ENCODE data around the gene ELAVL3.

ELAVL3 gene

DNA sequence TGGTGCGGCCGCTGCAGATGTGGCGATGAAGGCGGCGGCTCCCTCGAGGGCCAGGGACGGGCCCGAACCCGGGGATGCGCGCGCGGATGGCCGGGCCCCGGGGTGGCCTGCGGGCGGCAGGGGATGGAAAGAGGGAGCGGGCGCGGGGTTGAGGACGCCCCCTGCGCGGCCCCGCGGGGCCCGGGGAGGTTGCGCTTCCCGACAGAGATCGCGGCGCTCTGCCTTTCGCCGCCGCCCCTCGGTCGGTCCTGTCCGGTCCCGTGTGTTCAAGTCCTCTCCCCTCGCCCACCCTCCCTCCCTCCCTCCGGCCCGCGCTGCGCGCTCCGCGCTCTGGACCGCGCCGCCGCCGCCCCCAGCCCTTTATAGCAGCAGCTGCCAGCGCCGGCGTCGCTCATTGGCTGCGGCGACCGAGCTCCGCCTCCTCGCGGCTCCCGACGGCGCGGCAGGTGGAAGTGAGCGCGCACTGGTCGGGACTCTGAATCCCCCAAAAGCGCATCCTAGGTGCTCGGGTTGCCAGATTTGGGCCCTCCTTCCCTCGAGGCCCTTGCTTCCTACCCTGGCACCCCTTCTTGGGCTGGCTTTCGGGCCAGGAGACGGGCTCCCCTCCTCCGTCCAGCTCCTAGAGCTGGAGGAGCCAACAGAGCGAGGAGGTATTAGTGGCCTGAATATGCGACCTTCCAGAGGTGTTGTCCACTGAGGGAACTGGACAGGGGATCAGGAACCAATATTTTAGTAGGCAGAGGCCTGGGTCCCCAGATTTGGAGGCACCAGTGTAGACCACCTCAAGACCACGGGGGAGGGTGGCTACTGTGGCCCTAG is at the start of gene ELAVL3:
ELAVL3 (minus strand) TSS at position 332 of the 819 bp plus-strand sequence. CDS start 438 bp downstream, outside the sequence.
- no peak for DNase-seq
- no peak for TF ChIP-seq POLR2A (IDR thresholded peaks at IDR 0.05; ENCODE audit: low read length)
- no peak for TF ChIP-seq GATA1 (IDR thresholded peaks at IDR 0.05; ENCODE audit: low read depth, low read length)

DNA sequence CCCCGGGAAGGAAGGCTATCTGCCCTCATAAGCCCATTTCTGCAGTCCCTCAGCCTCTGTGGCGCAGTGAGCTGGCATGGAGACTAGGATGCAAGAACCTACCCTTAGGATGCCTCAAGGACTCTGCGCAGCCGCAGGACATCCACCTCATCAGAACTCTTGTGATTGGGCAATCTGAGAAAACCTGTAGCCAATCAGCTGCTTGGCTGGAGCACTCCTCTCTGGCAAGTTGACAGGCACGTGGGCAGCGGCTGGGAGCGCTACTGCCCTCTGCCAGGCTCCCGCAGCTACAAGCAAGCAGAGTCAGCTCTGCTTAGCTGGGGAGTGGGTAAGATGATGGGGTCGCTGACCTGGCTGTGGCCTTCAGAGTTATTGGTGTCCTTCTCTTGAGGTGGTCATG is 49.6 kb upstream of the ELAVL3 start:
- peak; percentile 84 to 89 for DNase-seq
- no peak for TF ChIP-seq POLR2A (IDR thresholded peaks at IDR 0.05; ENCODE audit: low read length)
- no peak for TF ChIP-seq GATA1 (IDR thresholded peaks at IDR 0.05; ENCODE audit: low read depth, low read length)

DNA sequence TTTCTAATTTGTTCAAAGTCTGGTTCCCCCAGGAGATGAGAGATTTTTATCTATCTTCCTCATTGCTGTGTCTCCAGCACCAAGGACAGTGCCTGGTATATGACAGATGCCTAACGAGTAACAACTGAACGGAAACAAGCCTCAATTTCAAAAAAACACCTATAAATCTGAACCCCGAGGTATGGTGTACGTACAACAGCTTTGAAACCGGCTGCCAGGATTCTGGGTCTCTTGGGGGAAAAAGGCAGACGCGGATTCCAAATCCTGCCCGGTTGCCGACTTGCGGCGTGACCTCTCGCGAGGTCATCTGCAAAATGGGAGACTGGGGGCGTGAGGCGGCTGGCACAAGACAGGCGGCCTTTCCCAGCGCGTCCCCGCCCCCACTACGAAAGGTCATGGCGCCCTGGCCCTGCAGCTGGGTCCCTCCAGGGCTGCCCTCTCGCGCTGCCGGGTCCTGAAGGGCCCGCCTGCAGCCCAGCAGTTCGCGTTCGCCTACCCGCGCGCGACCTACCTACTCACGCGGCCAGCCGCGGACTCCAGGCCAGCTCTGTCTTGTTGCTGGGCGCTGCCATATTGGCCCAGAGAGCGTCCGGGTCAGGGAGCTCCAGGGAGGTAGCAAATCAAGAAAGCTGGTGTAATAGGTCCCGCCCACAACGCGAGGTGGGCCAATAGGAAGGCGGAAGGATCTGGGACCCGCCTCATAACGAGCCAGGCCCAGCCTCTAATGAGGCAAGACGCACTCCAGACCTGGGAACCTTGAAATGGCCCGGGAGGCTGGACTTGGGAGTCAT is 47.9 kb upstream of the ELAVL3 start, which contains the start of gene ECSIT:
ECSIT (minus strand) TSS at position 584 of the 791 bp plus-strand sequence. CDS start 9,964 bp downstream, outside the sequence.
- peak; percentile 97 for DNase-seq
- TF ChIP-seq GATA1 (IDR thresholded peaks at IDR 0.05; ENCODE audit: low read depth, low read length) (no peak), POLR2A (IDR thresholded peaks at IDR 0.05; ENCODE audit: low read length) (peak; percentile 55)

DNA sequence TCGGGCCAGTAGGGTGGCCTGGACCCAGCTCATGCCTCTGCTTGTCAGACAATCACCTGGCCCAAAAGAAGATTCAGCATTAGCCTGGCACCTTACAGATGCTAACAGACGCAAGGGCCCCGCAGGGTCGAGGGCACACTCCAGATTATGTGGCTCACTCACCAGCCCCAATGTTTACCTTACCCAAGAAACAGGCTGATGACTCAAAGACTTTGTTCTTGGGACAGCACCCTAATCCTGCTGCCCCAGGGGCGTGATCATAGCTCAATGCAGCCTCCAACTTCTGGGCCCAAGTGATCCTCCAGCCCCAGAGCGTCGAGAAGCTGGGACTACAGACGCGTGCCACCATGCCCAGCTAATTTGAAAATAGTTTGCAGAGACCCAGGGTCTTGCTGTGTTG is 38.3 kb upstream of the ELAVL3 start:
- no peak for DNase-seq
- no peak for TF ChIP-seq POLR2A (IDR thresholded peaks at IDR 0.05; ENCODE audit: low read length)
- TF ChIP-seq GATA1 (IDR thresholded peaks at IDR 0.05; ENCODE audit: low read depth, low read length), result no peak

DNA sequence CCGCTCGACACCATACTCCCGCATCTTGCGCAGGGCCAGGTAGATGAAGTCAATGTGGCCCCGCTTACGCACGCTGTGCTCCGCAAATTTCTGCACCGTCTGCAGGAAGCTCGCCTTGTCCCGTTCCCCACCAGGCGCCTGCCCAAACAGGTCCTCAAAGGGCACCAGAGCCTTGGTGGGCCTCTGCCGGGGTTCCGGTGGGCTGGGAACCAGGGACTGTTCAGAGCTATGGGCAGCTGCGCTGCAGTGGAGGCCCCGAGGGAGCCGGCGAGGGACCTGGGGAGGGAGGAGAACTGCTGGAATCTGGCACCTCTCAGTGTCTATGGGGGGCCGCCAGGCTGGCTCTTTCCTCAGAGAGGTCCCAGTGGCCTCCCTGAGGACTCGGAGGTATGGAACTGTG is 33.1 kb upstream of the ELAVL3 start:
- no peak for DNase-seq
- TF ChIP-seq GATA1 (IDR thresholded peaks at IDR 0.05; ENCODE audit: low read depth, low read length), result no peak
- no peak for TF ChIP-seq POLR2A (IDR thresholded peaks at IDR 0.05; ENCODE audit: low read length)

DNA sequence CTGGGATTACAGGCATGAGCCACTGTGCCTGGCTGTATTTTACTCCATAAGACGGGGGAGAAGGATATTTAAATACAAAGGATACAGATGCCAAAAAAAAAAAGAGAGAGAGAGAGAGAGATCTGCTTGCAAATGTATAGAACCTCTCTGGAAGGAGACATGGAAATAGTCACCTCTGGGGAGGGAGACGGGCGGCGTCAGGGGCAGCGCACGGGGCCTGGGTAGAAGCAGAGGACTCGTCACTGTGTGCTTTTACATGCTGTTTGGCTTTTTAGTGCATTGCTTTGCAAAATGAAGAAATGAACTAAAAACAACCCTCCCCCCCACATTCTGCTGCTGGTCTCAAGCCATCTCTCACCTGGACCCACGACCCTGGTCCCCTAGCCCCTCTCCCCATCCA is 29.6 kb upstream of the ELAVL3 start:
- DNase-seq, result no peak
- TF ChIP-seq GATA1 (IDR thresholded peaks at IDR 0.05; ENCODE audit: low read depth, low read length) (no peak), POLR2A (IDR thresholded peaks at IDR 0.05; ENCODE audit: low read length) (no peak)

DNA sequence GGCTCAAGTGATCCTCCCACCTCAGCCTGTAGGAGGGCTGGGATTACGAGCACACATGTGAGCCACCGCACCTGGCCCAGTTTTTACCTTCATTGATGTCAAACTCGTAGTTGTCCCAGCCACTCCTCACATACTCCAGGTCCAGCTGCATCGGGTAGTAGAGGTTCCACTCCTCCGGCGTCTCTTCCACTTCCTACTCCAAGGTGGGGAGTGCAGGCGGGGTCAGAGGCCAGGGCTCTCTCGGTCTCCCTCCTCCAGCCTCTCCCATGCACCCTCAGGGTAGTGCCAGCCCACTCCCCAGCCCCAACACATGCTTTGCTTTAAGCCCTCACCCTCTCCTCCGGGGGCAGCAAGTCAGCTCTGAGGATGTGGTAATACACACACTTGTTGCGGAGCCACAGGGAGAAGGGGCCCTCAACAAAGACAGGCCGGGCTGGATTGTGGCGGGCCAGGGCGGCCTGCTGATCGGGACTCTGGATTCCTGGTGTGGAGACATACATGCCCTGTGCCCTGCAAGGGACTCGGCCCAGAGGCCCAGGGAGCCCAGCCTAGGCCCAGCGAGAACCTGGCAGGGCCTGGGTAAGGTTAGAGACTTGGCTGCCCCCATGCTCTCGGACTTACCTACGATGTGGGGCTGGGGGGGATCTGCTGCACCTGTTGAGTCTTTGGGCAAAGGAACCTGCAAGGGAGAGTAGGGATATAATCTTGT is 26.7 kb upstream of the ELAVL3 start:
- no peak for TF ChIP-seq GATA1 (IDR thresholded peaks at IDR 0.05; ENCODE audit: low read depth, low read length)
- no peak for TF ChIP-seq POLR2A (IDR thresholded peaks at IDR 0.05; ENCODE audit: low read length)
- no peak for DNase-seq

DNA sequence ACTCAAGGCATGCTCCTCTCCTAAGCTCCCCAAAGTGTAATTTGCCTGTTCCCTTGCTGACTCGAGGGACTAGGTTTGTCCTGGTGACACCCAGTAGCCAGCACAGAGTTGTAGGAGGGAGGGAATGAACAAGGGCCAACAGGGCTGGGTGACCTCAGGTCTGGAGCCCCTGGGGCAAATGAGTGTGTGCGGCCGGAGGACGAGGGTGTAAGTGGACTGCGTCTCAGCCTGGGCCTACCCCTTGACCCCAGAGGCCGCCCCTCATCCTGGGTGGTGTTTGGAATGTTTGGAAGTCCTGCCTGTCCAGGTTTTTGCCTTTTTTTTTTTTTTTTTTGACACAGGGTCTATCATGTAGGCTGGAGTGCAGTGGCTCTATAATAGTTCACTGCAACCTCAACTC is 26.1 kb upstream of the ELAVL3 start:
- TF ChIP-seq POLR2A (IDR thresholded peaks at IDR 0.05; ENCODE audit: low read length), result no peak
- TF ChIP-seq GATA1 (IDR thresholded peaks at IDR 0.05; ENCODE audit: low read depth, low read length), result no peak
- DNase-seq, result no peak

DNA sequence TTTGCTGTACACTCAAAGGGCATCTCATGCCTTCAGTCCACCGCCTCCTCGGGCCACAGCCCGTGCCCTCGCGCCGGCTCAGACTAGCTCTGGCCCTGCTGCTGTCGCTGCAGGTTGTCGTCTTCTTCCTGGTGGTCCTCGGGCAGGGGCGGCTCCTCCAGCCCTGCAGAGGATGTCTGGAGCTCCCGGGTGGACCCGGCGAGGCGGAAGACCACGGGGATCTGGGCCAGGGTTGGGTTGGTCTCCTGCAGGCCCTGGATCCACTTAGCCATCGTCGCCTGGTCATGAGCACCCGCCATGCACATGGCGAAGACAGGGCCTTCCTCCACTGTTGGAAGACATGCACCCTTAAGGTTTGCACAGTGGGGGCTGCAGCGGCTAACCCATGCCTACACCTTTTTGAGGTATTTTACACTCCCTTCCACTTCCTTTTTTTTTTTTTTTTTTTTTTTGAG is 25.3 kb upstream of the ELAVL3 start:
- TF ChIP-seq POLR2A (IDR thresholded peaks at IDR 0.05; ENCODE audit: low read length) (no peak), GATA1 (IDR thresholded peaks at IDR 0.05; ENCODE audit: low read depth, low read length) (no peak)
- no peak for DNase-seq

DNA sequence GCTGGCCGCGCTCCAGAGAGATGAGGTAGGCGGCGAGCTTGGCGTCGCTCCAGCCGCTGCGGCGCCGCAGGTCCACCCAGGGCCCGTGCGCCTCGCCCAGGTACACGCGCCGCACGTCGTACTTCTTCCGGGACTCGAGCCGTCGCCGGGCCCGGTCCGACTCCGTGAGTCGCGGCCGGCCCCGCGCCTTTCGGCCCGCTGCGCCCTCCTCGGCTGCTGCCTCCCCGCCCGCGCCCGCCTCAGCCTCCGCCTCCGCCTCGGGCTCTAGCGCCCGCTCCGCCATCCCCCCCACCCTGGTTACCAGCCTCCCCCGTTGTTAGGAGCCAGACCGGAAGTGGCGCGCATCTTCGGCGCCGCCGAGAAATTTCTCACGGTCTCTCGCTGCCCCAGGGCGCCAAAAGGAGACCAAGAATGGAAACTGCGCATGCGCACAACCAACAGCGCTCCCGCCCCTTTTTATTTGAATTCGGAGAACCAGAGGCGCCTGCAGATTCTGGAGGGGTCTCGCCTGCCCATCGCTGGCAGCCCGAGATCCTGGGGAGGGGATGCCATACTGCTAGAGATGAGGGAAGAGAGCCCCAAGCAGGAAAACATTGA is 24.8 kb upstream of the ELAVL3 start, which contains the start of gene ZNF653:
ZNF653 (minus strand) TSS at position 336 of the 597 bp plus-strand sequence; CDS start at position 283, 53 bp downstream.
- peak; percentile 96 to 97 for DNase-seq
- no peak for TF ChIP-seq GATA1 (IDR thresholded peaks at IDR 0.05; ENCODE audit: low read depth, low read length)
- TF ChIP-seq POLR2A (IDR thresholded peaks at IDR 0.05; ENCODE audit: low read length), result peak; percentile 64

DNA sequence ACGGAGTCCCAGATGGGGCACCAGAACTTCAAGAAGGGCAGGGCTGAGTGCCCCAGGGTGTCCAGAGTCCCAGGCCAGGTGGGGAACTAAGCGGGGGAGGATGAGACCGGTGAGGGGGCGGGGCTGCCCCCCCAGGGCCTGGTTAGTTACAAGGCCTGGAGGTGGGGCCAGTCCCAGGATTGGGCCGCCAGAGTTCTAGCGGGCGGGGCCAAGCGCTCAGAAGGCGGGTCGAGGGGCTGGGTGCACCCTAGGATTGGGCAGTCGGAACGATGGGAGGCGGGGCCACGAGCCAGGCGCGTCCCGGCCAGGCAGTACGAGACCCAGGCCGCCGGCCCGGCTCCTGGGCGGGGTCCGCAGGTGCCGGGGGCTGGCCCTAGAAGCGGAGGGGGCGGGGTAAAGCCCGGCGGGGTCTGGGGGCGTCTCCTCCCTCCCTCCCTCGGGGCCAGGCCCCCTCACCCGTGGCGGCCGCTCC is 24.2 kb upstream of the ELAVL3 start:
- DNase-seq, result peak; percentile 96 to 97
- TF ChIP-seq GATA1 (IDR thresholded peaks at IDR 0.05; ENCODE audit: low read depth, low read length) (no peak), POLR2A (IDR thresholded peaks at IDR 0.05; ENCODE audit: low read length) (no peak)

DNA sequence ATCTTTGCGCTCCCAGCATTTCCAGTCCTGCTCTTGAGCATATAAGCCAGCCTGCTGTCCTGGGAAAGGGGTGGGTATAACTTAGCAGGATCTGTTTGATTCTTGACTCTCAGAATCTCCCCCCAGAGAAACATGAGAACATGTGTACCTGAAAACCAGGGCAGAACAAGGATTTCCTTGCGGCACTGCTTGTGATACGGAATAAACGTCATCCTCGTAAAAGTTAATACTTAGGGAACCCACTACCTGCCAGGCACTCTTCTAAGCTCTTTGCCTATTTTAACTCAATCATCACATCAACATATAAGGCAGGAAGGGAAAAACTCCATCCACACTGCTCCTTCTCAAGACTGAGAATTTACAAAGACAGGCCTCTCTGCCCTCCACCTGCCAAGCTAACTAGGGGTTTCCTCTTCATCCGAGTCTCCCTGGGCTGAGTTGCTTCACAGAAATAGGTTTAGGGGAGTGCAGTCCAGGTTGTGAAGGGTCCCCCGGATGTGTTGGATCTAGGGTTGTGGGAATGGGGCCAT is 23.7 kb upstream of the ELAVL3 start:
- TF ChIP-seq POLR2A (IDR thresholded peaks at IDR 0.05; ENCODE audit: low read length), result no peak
- TF ChIP-seq GATA1 (IDR thresholded peaks at IDR 0.05; ENCODE audit: low read depth, low read length), result no peak
- DNase-seq, result no peak

DNA sequence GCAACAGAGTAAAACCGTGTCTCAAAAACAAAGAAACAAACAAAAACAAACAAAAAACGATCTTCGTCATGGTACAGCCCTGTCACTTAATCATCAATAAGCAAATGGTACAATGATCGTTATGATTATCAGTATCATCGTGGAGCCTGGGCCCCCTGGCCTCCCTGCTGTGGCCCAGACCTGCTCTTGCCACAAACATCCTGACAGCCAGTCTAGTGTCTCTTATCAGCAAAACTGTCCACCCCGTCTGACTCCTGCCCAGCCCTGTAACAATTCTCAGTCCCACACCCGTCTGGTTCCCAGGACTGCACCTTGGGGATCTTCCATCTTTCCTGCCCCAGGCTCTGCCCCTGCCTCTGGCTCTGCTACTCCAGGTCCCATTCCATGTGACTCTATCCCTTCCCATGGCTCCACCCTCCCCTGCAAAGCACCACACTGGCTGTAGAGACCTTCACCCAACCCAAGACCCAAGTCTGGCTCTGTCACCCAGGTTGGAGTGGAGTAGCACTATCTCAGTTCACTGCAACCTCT is 19.1 kb upstream of the ELAVL3 start:
- TF ChIP-seq GATA1 (IDR thresholded peaks at IDR 0.05; ENCODE audit: low read depth, low read length), result no peak
- TF ChIP-seq POLR2A (IDR thresholded peaks at IDR 0.05; ENCODE audit: low read length), result no peak
- peak; percentile 53 to 79 for DNase-seq
